H1 (cell line): ENCODE data around the gene ADD3. TPM values are rescaled to one million over a fixed set of nuclear protein-coding genes. Genes with fewer than 3 reads are reported as not detected.

Source experiments
- CTCF ChIA-PET: fragments of 300-600 bp; sonication (Branson Sonifier 250); formaldehyde crosslinking; loops from one replicate; lab custom pipeline; 2021; ENCODE audit not compliant: partially characterized antibody; lab: Charles Lee
- POLR2A ChIA-PET: fragments of 300-600 bp; sonication (Branson Sonifier 250); formaldehyde crosslinking; loops from one replicate; lab custom pipeline; 2021; ENCODE audit warnings: inconsistent platforms; ENCODE audit not compliant: partially characterized antibody; lab: Charles Lee
- DNase-seq, 2 experiments: peaks; one replicate each; pipeline versions ENCODE4 v3.0.0 to v3.0.0-alpha.2; 2010 to 2022; ENCODE audit warnings: low spot score in 2 of 2, low read depth in 1 of 2, mixed read lengths in 1 of 2
- FAIRE-seq: peaks from 2 replicates; lab custom pipeline; 2011; peaks lifted over from hg19 to GRCh38; lab: Jason Lieb, UNC
- H2AFZ ChIP-seq: 2 replicates; pipeline ENCODE4 v1.8.1; 2012; ENCODE audit warnings: low read length, inconsistent platforms
- H2AK5ac ChIP-seq: 2 replicates; pipeline ENCODE4 v1.6.1; 2013; ENCODE audit warnings: low read depth, low read length
- H2BK120ac ChIP-seq: replicated peaks from 2 replicates; pipeline ENCODE3; 2013; ENCODE audit warnings: low read depth, low read length, inconsistent platforms
- H2BK12ac ChIP-seq: 2 replicates; pipeline ENCODE4 v1.6.1; 2013; ENCODE audit warnings: low read depth, low read length
- H2BK15ac ChIP-seq: 2 replicates; pipeline ENCODE4 v1.6.1; 2013; ENCODE audit warnings: low read length
- H2BK20ac ChIP-seq: 2 replicates; pipeline ENCODE4 v1.6.1; 2013; ENCODE audit warnings: low read length
- H2BK5ac ChIP-seq: 2 replicates; pipeline ENCODE4 v1.6.1; 2013; ENCODE audit warnings: low read depth, low read length
- H3K14ac ChIP-seq: 2 replicates; pipeline ENCODE4 v1.6.1; 2013; ENCODE audit warnings: inconsistent platforms; ENCODE audit not compliant: insufficient read length
- H3K18ac ChIP-seq: 2 replicates; pipeline ENCODE4 v1.6.1; 2013; ENCODE audit warnings: low read length; ENCODE audit errors: extremely low read depth
- H3K23ac ChIP-seq: 2 replicates; pipeline ENCODE4 v1.6.1; 2013; ENCODE audit warnings: inconsistent platforms; ENCODE audit not compliant: insufficient read length
- H3K23me2 ChIP-seq: 2 replicates; pipeline ENCODE4 v1.6.1; 2013; ENCODE audit warnings: low read depth, low read length
- H3K27ac ChIP-seq: 2 replicates; pipeline ENCODE4 v1.6.1; 2011; ENCODE audit warnings: low read depth, low read length, inconsistent platforms
- H3K27me3 ChIP-seq, 4 experiments: replicated peaks in 1 of 4; 1 replicate in 1 of 4; 2 replicates in 3 of 4; pipeline versions ENCODE4 v1.6.1 to v1.8.1; 2011 to 2013; ENCODE audit warnings: low read length in 3 of 4, mild to moderate bottlenecking in 3 of 4, inconsistent platforms in 2 of 4, mixed read lengths in 2 of 4, moderate library complexity in 1 of 4; ENCODE audit not compliant: control insufficient read depth in 3 of 4, insufficient read depth in 3 of 4; ENCODE audit errors: extremely low read depth in 1 of 4
- H3K36me3 ChIP-seq, 4 experiments: 2 replicates each; pipeline versions ENCODE4 v1.6.1 to v1.8.1; 2011 to 2013; ENCODE audit warnings: mild to moderate bottlenecking in 4 of 4, low read length in 3 of 4, moderate library complexity in 2 of 4, control low read depth in 1 of 4, inconsistent platforms in 1 of 4; ENCODE audit not compliant: insufficient read depth in 4 of 4, control insufficient read depth in 2 of 4
- H3K4ac ChIP-seq: replicated peaks from 2 replicates; pipeline ENCODE3; 2013; ENCODE audit warnings: low read length, low read depth, mixed read lengths, inconsistent platforms; ENCODE audit not compliant: insufficient read length
- H3K4me1 ChIP-seq, 4 experiments: replicated peaks in 1 of 4; 1 replicate in 1 of 4; 2 replicates in 3 of 4; pipeline versions ENCODE4 v1.6.1 to v1.8.1; 2011 to 2013; ENCODE audit warnings: low read length in 3 of 4, inconsistent platforms in 2 of 4, mixed read lengths in 1 of 4; ENCODE audit not compliant: insufficient read depth in 4 of 4, control insufficient read depth in 3 of 4
- H3K4me2 ChIP-seq, 2 experiments: 2 replicates each; pipeline versions ENCODE4 v1.6.1 to v1.8.1; 2011 to 2013; ENCODE audit warnings: low read depth in 2 of 2, low read length in 2 of 2, control low read depth in 1 of 2, inconsistent platforms in 1 of 2, mild to moderate bottlenecking in 1 of 2; ENCODE audit not compliant: insufficient read depth in 1 of 2
- H3K4me3 ChIP-seq, 4 experiments: fragments of 200-600, 300-600 bp in 1 of 4; sonication (generic), shearing (Covaris generic), sonication (Bioruptor Twin) in 1 of 4; 2 replicates each; pipeline versions ENCODE4 v1.5.1 to v1.8.1; 2011 to 2016; ENCODE audit warnings: low read length in 4 of 4, low read depth in 3 of 4, control low read depth in 2 of 4, inconsistent platforms in 2 of 4, mild to moderate bottlenecking in 2 of 4, mixed read lengths in 1 of 4, moderate library complexity in 1 of 4; ENCODE audit not compliant: insufficient read depth in 2 of 4; ENCODE audit errors: extremely low read depth in 1 of 4
- H3K56ac ChIP-seq: replicated peaks from 2 replicates; pipeline ENCODE3; 2013; ENCODE audit warnings: low read depth, mild to moderate bottlenecking, mixed read lengths, low read length, inconsistent platforms; ENCODE audit not compliant: insufficient read length
- H3K79me1 ChIP-seq: 2 replicates; pipeline ENCODE4 v1.6.1; 2013; ENCODE audit warnings: low read depth, low read length, control low read depth
- H3K79me2 ChIP-seq, 2 experiments: 2 replicates each; pipeline versions ENCODE4 v1.6.1 to v1.8.1; 2012 to 2013; ENCODE audit warnings: low read length in 2 of 2, mild to moderate bottlenecking in 2 of 2, inconsistent platforms in 1 of 2; ENCODE audit not compliant: insufficient read depth in 2 of 2, control insufficient read depth in 1 of 2
- H3K9ac ChIP-seq, 4 experiments: replicated peaks in 1 of 4; 1 replicate in 1 of 4; 2 replicates in 3 of 4; pipeline versions ENCODE4 v1.6.1 to v1.8.1; 2011 to 2013; ENCODE audit warnings: low read depth in 3 of 4, low read length in 3 of 4, control low read depth in 2 of 4, mild to moderate bottlenecking in 2 of 4, moderate library complexity in 2 of 4, inconsistent platforms in 1 of 4; ENCODE audit errors: extremely low read depth in 1 of 4
- H3K9me3 ChIP-seq, 2 experiments: 2 replicates each; pipeline versions ENCODE4 v1.6.1 to v1.8.1; 2012 to 2013; ENCODE audit warnings: mild to moderate bottlenecking in 2 of 2, moderate library complexity in 2 of 2, control low read depth in 1 of 2, inconsistent platforms in 1 of 2, low read depth in 1 of 2, low read length in 1 of 2, mixed read lengths in 1 of 2; ENCODE audit not compliant: insufficient read depth in 2 of 2
- H4K20me1 ChIP-seq, 2 experiments: replicated peaks in 1 of 2; 2 replicates each; pipeline versions ENCODE3 to v1.8.1; 2011 to 2013; ENCODE audit warnings: inconsistent platforms in 2 of 2, low read length in 2 of 2, mild to moderate bottlenecking in 1 of 2; ENCODE audit not compliant: insufficient read depth in 2 of 2, control insufficient read depth in 1 of 2
- H4K5ac ChIP-seq: 2 replicates; pipeline ENCODE4 v1.6.1; 2013; ENCODE audit warnings: low read length, low read depth, mixed read lengths, inconsistent platforms; ENCODE audit not compliant: insufficient read length
- H4K8ac ChIP-seq: 2 replicates; pipeline ENCODE4 v1.8.0; 2013; ENCODE audit warnings: mild to moderate bottlenecking, moderate library complexity, low read length, inconsistent platforms; ENCODE audit not compliant: insufficient read depth; ENCODE audit errors: extremely low read depth
- H4K91ac ChIP-seq: replicated peaks from 2 replicates; pipeline ENCODE3; 2013; ENCODE audit warnings: low read length, mixed read lengths, inconsistent platforms; ENCODE audit not compliant: insufficient read length
- ASH2L ChIP-seq: fragments of 200-600, 300-600 bp; sonication (generic); IDR thresholded peaks from one replicate; pipeline ENCODE4 v1.7.1; 2017; ENCODE audit warnings: low read length
- CBX5 ChIP-seq: fragments of 300-800, 300-1000 bp; sonication (generic); IDR thresholded peaks from 2 replicates; pipeline ENCODE4 v1.7.1; 2016; ENCODE audit warnings: antibody characterized with exemption, low read length, low read depth
- EGR1 ChIP-seq: IDR thresholded peaks from 2 replicates; pipeline ENCODE4 v1.6.1; 2011; ENCODE audit warnings: low read depth, low read length, borderline replicate concordance
- EP300 ChIP-seq, 2 experiments: IDR thresholded peaks; 1 replicate in 1 of 2; 2 replicates in 1 of 2; pipeline ENCODE4 v1.6.1; 2011 to 2012; ENCODE audit warnings: low read depth in 2 of 2, low read length in 2 of 2, mild to moderate bottlenecking in 2 of 2, borderline replicate concordance in 1 of 2, inconsistent platforms in 1 of 2, moderate library complexity in 1 of 2
- FOSL1 ChIP-seq: IDR thresholded peaks from 2 replicates; pipeline ENCODE4 v1.6.1; 2011; ENCODE audit warnings: mild to moderate bottlenecking, low read depth, low read length, moderate library complexity; ENCODE audit not compliant: insufficient read depth
- HDAC6 ChIP-seq: IDR thresholded peaks from one replicate; pipeline ENCODE4 v1.7.1; 2012; ENCODE audit warnings: low read depth, mild to moderate bottlenecking, inconsistent platforms, low read length, moderate library complexity
- KDM1A ChIP-seq: fragments of 200-600, 300-600 bp; sonication (generic); IDR thresholded peaks from 2 replicates; pipeline ENCODE4 v1.7.1; 2016; ENCODE audit warnings: mild to moderate bottlenecking, low read length, borderline replicate concordance
- KDM5A ChIP-seq: fragments of 200-600 bp; IDR thresholded peaks from 2 replicates; pipeline ENCODE4 v1.7.1; 2012; ENCODE audit warnings: mild to moderate bottlenecking, low read length, inconsistent platforms, mixed read lengths
- MAFK ChIP-seq: IDR thresholded peaks from 2 replicates; pipeline ENCODE4 v1.6.1; 2012; ENCODE audit warnings: low read depth, mild to moderate bottlenecking, improper control_type of control experiment, low read length
- SP1 ChIP-seq: IDR thresholded peaks from 2 replicates; pipeline ENCODE4 v1.6.1; 2011; ENCODE audit warnings: low read depth, low read length
- SUZ12 ChIP-seq: fragments of 200-600 bp; sonication (generic); IDR thresholded peaks from 2 replicates; pipeline ENCODE4 v1.6.1; 2012; ENCODE audit warnings: mild to moderate bottlenecking, inconsistent platforms, low read length, moderate library complexity, mixed read lengths
- TAF1 ChIP-seq: IDR thresholded peaks from 2 replicates; pipeline ENCODE4 v1.6.1; 2011; ENCODE audit warnings: mild to moderate bottlenecking, low read depth, low read length
- TAF7 ChIP-seq: optimal IDR thresholded peaks from 2 replicates; pipeline ENCODE3; 2011; ENCODE audit warnings: low read depth, mild to moderate bottlenecking, inconsistent platforms, low read length, moderate library complexity, borderline replicate concordance
- TCF12 ChIP-seq: IDR thresholded peaks from 2 replicates; pipeline ENCODE4 v1.6.1; 2011; ENCODE audit warnings: low read depth, mild to moderate bottlenecking, low read length
- TEAD4 ChIP-seq: IDR thresholded peaks from 2 replicates; pipeline ENCODE4 v1.6.1; 2012; ENCODE audit warnings: low read depth, low read length, inconsistent platforms, mixed read lengths
- WGBS, 2 experiments: shearing (Covaris generic) in 1 of 2; methylation state at CpG; one replicate each; pipeline versions ENCODE4 v1.1.6 to v1.1.7; 2013 to 2015; ENCODE audit warnings: low lambda C conversion rate in 2 of 2, mixed read lengths in 2 of 2, inconsistent platforms in 1 of 2, low coverage in 1 of 2, missing lambda C conversion rate in 1 of 2; ENCODE audit not compliant: insufficient replicate concordance in 2 of 2, insufficient coverage in 1 of 2, insufficient read length in 1 of 2; ENCODE audit errors: extremely low coverage in 1 of 2, missing lambda C conversion rate in 1 of 2; 5-methylcytosine and 5-hydroxymethylcytosine counted together
- polyA plus RNA-seq, 7 experiments: library from polyadenylated mRNA; depleted of rRNA in 3 of 7; stranded (reverse) in 5 of 7; unstranded in 2 of 7; fragments of >200 nt in 5 of 7; fragments of 200-250 nt in 2 of 7; gene quantifications; 1 replicate in 5 of 7; 2 replicates in 1 of 7; 4 replicates in 1 of 7; pipeline versions ENCODE4 v1.2.1 to v1.2.3, GENCODE V29; 2011 to 2013; ENCODE audit warnings: missing spikeins in 2 of 7, mixed read lengths in 2 of 7
- total RNA-seq: library from RNA; stranded (reverse); fragmentation: NEBNext Ultra II Directional; extraction: Animal tissue kit (Norgen Biotek cat#: 25700); gene quantifications from 2 replicates; pipeline ENCODE4 v1.2.1, GENCODE V29; 2021

The ADD3 gene
- total and polyA plus RNA-seq, 2 of the 8 experiments (the other 6 are each of a cell fraction or from before 2014, with no cell fraction given), result 44.7 to 85.6 TPM

- H3K4me2 ChIP-seq, result no peak overlapping the region; a peak in 1 of 4 replicates
- H3K23me2 ChIP-seq, result no peaks in the 10 kb centered on the region
- H4K91ac ChIP-seq, result no peak overlapping the region
- H2BK5ac ChIP-seq, result no peak overlapping the region
- ChIA-PET CTCF (interaction anchor here (1.0 to 5.0 kb wide), 9 partner anchors 12 to 280 kb away, joined by 3 to 39 read pairs (median 6); partner anchors contain the start of gene MXI1), POLR2A (interaction anchor here (0.9 to 1.6 kb wide), 3 partner anchors 11 to 46 kb away, joined by 3 to 4 read pairs (median 4); no protein-coding TSS in a partner anchor)
- H2AK5ac ChIP-seq, result no peak overlapping the region
- H3K23ac ChIP-seq, result no peak overlapping the region
- H3K4ac ChIP-seq, result no peak overlapping the region
- FAIRE-seq, result no peak
- H2BK12ac ChIP-seq, result 0 out of 2 replicates have a peak overlapping the region, but pooled peaks have one; percentile 39
- peaks cover 0 to 21% of the 10 kb centered on the region in 2 experiments for H4K20me1 ChIP-seq
- no peak overlapping the region for H2AFZ ChIP-seq
- H2BK120ac ChIP-seq, result no peak overlapping the region
- H3K79me1 ChIP-seq, result no peaks in the 10 kb centered on the region
- no peak overlapping the region for H3K14ac ChIP-seq
- peaks cover 41 to 74% (median 62%) of the 10 kb centered on the region in 4 experiments for H3K27me3 ChIP-seq
- H3K79me2 ChIP-seq, result no peaks in the 10 kb centered on the region
- no peak overlapping the region for H2BK15ac ChIP-seq
- no peak overlapping the region for H3K4me3 ChIP-seq
- 51% methylated on average over 4 of the region's 4 CpGs; no CpG with 5 or more reads in 1 of the 2 experiments for WGBS, 2 experiments
- no peak overlapping the region for H3K56ac ChIP-seq
- no peak overlapping the region for H4K8ac ChIP-seq
- no peak overlapping the region for H3K27ac ChIP-seq
- no peaks in the 10 kb centered on the region for H3K9me3 ChIP-seq
- H3K4me1 ChIP-seq, result peaks cover 4 to 17% (median 6%) of the 10 kb centered on the region in 4 experiments
- H3K36me3 ChIP-seq, result no peaks in the 10 kb centered on the region
- DNase-seq, result no peak
- no peak overlapping the region for H3K9ac ChIP-seq
- no peak overlapping the region; the same call in 1 of the 2 replicates for H3K18ac ChIP-seq
- H2BK20ac ChIP-seq, result no peak overlapping the region
- no peak overlapping the region for H4K5ac ChIP-seq
- TF ChIP-seq EP300 (IDR thresholded peaks at IDR 0.05; ENCODE audit: borderline replicate concordance in 1 of 2, low read depth in 2 of 2, low read length in 2 of 2) (no peak), KDM1A (no peak), TCF12 (no peak), TAF1 (no peak), EGR1 (no peak), TEAD4 (no peak), KDM5A (no peak), HDAC6 (no peak), ASH2L (no peak), TAF7 (no peak), MAFK (no peak), CBX5 (no peak), SP1 (no peak), SUZ12 (no peak), FOSL1 (no peak)
Observed at GRCh38 chr10:110163841-110164240, 156.1 kb downstream of the ADD3 start.
